Measurements from ENCODE around the gene SLC22A2.

The SLC22A2 gene

DNA sequence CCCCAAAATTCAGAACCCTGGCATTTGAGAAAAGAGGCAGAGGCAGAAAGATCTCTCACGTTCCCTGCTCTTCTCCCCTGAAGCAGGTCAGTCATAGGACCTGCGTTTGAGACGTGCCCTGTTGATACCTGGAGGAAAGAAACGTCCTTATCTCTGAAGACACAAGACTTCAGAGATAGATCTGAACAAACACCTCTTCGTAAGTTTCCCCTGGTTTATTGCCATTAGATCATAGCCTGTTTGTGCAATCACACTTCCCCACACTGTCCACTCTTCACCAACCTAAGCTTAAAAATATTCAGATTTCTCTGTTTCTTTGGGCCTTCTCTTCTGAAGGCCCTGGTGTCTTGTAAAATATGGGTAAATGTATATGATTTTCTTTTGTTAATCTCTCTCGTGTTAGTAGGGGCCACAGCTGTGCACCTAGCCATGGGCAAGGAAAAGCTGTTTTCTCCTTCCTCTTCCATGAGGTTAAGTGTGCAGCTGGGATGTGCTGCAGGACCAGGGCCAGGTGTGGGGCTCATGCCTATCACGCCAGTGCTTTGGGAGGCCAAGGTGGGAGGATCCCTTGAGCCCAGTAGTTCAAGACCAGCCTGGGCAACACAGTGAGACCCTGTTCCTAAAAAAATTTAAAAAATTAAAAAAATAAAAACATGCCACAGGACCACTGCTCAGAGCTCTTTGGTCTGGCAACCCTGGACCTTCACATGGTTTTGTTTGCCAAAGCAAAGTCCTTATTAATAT lies 4.7 kb upstream of the SLC22A2 start:
- TF ChIP-seq, protein P1, sequence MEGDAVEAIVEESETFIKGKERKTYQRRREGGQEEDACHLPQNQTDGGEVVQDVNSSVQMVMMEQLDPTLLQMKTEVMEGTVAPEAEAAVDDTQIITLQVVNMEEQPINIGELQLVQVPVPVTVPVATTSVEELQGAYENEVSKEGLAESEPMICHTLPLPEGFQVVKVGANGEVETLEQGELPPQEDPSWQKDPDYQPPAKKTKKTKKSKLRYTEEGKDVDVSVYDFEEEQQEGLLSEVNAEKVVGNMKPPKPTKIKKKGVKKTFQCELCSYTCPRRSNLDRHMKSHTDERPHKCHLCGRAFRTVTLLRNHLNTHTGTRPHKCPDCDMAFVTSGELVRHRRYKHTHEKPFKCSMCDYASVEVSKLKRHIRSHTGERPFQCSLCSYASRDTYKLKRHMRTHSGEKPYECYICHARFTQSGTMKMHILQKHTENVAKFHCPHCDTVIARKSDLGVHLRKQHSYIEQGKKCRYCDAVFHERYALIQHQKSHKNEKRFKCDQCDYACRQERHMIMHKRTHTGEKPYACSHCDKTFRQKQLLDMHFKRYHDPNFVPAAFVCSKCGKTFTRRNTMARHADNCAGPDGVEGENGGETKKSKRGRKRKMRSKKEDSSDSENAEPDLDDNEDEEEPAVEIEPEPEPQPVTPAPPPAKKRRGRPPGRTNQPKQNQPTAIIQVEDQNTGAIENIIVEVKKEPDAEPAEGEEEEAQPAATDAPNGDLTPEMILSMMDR (IDR thresholded peaks at IDR 0.05) = no peak
- Histone ChIP-seq H2AFZ (no peak overlapping the region), H3K4me3 (ENCODE audit: low read depth, low read length) (no peak overlapping the region), H3K9me3 (ENCODE audit: control insufficient read depth, low read length) (no peaks in the 10 kb centered on the region), H3K36me3 (ENCODE audit: control insufficient read depth, insufficient read depth, low read length) (no peaks in the 10 kb centered on the region), H3K9ac (no peak overlapping the region), H3K4me2 (ENCODE audit: low read length) (no peak overlapping the region), H3K27me3 (ENCODE audit: control insufficient read depth, insufficient read depth, low read length) (no peaks in the 10 kb centered on the region), H3K79me2 (no peaks in the 10 kb centered on the region), H3K27ac (no peak overlapping the region), H3K4me1 (peaks cover 3% of the 10 kb centered on the region)

DNA sequence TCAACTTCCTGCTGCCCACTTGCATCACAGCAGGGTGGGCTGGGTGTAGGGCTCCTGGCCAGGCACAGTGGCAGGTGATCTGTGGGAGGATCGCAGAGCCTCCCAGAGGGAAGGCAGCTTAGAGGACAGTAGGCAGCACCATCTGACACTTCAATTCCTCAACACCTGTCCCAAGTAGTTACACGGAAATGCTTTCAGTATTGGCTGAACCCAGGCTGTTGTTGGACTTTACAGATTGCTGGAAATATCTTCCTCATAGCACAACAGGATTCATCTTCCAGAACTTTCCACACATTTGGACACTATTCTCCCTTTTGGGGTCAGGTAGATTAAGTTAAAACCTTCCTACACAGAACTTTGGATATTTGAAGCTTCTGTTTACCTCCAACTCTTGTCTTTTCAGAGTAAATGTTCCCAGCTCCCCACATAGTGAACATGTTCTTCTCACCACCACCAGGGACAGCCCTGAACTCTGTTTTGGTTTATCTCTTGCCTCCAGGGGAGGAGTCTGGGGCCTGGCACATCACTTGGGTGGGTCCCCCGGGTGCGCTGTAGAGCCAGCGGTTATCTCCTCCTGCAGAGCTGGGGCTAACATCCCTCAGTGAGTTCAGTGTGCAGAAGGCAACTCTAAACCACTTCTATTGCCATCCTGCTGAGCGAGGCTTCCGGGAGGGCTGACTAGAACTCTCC lies 3.5 kb upstream of the SLC22A2 start:
- TF ChIP-seq, protein P1 (IDR thresholded peaks at IDR 0.05) = no peak
- H3K27me3 ChIP-seq (ENCODE audit: control insufficient read depth, insufficient read depth, low read length) = no peaks in the 10 kb centered on the region
- H3K36me3 ChIP-seq (ENCODE audit: control insufficient read depth, insufficient read depth, low read length) = no peaks in the 10 kb centered on the region
- no peak overlapping the region for H3K27ac ChIP-seq
- no peak overlapping the region for H2AFZ ChIP-seq
- H3K4me3 ChIP-seq (ENCODE audit: low read depth, low read length) = no peak overlapping the region
- no peaks in the 10 kb centered on the region for H3K9me3 ChIP-seq (ENCODE audit: control insufficient read depth, low read length)
- H3K79me2 ChIP-seq = no peaks in the 10 kb centered on the region
- no peak overlapping the region for H3K9ac ChIP-seq
- H3K4me1 ChIP-seq = peaks cover 3% of the 10 kb centered on the region
- H3K4me2 ChIP-seq (ENCODE audit: low read length) = no peak overlapping the region

DNA sequence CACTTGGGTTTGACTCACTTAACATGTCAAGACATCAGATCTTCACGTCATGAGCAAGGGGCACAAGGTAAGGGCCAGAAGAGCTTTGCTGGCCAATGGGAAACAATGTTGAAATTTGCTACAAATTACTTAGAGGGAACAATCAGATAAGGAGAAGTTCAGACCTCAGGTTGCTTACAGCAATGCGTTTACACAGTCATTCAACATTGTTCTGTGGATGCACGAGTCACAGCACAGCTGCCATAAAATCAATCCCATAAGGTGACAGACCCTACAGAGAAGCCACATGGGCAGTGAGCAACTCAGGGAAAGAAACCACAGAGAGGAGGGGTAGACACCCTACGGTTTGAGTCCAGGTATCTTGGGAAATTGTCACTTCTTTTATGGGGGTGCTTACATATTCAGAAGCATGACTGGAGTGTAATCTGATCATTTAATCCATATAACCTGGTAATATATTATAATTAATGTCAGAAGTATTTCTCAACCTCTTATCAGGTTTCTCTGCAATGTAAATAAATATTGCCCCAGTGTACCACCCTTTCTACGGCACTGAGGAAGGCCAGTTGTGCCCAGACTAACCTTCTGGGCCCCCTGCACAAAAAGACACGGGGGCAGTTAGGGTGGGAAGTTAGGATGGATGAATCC lies 2.3 kb upstream of the SLC22A2 start:
- no peaks in the 10 kb centered on the region for H3K79me2 ChIP-seq
- H3K36me3 ChIP-seq (ENCODE audit: control insufficient read depth, insufficient read depth, low read length) = no peaks in the 10 kb centered on the region
- H3K27me3 ChIP-seq (ENCODE audit: control insufficient read depth, insufficient read depth, low read length) = no peaks in the 10 kb centered on the region
- H3K27ac ChIP-seq = no peak overlapping the region
- no peak overlapping the region for H3K4me3 ChIP-seq (ENCODE audit: low read depth, low read length)
- no peak overlapping the region for H2AFZ ChIP-seq
- H3K9me3 ChIP-seq (ENCODE audit: control insufficient read depth, low read length) = no peaks in the 10 kb centered on the region
- no peak overlapping the region for H3K4me2 ChIP-seq (ENCODE audit: low read length)
- no peak overlapping the region for H3K9ac ChIP-seq
- H3K4me1 ChIP-seq = peaks cover 3% of the 10 kb centered on the region
- TF ChIP-seq, protein P1 (IDR thresholded peaks at IDR 0.05) = no peak

DNA sequence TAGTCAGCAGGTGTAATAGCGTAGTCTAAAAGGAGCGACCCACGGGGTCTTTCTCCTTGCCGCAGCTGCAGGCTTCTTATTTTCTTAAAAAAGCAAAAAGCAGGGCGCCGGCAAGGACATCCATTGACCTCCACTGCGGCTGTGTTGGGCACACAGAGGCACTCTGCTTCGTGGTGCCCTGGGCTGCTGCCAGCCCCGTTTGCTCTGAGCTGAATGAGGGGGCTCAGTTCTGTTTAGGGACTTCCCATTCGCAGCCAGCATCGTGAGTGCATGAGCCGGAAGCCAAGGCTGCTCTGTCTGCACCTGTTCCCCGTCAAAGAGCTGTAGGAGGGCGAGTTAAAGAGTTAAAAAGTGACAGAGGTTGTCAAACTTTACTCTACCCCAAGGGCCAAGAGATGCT lies 1.7 kb upstream of the SLC22A2 start:
- Histone ChIP-seq H3K4me1 (peaks cover 3% of the 10 kb centered on the region), H3K4me3 (ENCODE audit: low read depth, low read length) (no peak overlapping the region), H3K79me2 (no peaks in the 10 kb centered on the region), H3K9ac (no peak overlapping the region), H3K27ac (no peak overlapping the region), H3K9me3 (ENCODE audit: control insufficient read depth, low read length) (no peaks in the 10 kb centered on the region), H3K27me3 (ENCODE audit: control insufficient read depth, insufficient read depth, low read length) (no peaks in the 10 kb centered on the region), H3K4me2 (ENCODE audit: low read length) (no peak overlapping the region), H3K36me3 (ENCODE audit: control insufficient read depth, insufficient read depth, low read length) (no peaks in the 10 kb centered on the region), H2AFZ (no peak overlapping the region)
- TF ChIP-seq, protein P1 (IDR thresholded peaks at IDR 0.05) = no peak

Measured in parathyroid adenoma (tissue), 2 donors.